Prostate gland (tissue), 2 donors: ENCODE data around the gene SDS. TPM values are rescaled to one million over a fixed set of nuclear protein-coding genes. Genes with fewer than 3 reads are reported as not detected.

Experiments used
- DNase-seq: peaks from one replicate; pipeline ENCODE4 v3.0.0-alpha.2; 2019; ENCODE audit warnings: low spot score
- H3K27ac ChIP-seq, 2 donors: fragments of 200-600 bp; sonication (generic); 2 replicates each; pipeline ENCODE4 v1.5.1; 2017 to 2019
- H3K27me3 ChIP-seq: fragments of 200-600 bp; sonication (generic); replicated peaks from 2 replicates; pipeline ENCODE4 v1.5.1; 2019; ENCODE audit not compliant: insufficient read depth
- H3K36me3 ChIP-seq, 2 donors: fragments of 200-600 bp; sonication (generic); 1 replicate in 1 of 2; 2 replicates in 1 of 2; pipeline versions ENCODE4 v1.5.1 to v1.8.1; 2017 to 2019
- H3K4me1 ChIP-seq: fragments of 200-600 bp; sonication (generic); replicated peaks from 2 replicates; pipeline ENCODE4 v1.5.1; 2019
- H3K4me3 ChIP-seq, 2 donors: fragments of 200-600 bp; sonication (generic); 2 replicates each; pipeline ENCODE4 v1.5.1; 2017 to 2019
- H3K9me3 ChIP-seq: fragments of 200-600 bp; sonication (generic); 2 replicates; pipeline ENCODE4 v1.5.1; 2017
- CTCF ChIP-seq, 4 experiments: fragments of 200-600 bp in 2 of 4; fragments of 450-650 bp in 2 of 4; sonication (generic) in 2 of 4; IDR thresholded peaks; 1 replicate in 3 of 4; 2 replicates in 1 of 4; pipeline ENCODE4 v1.5.1; 2016 to 2019; ENCODE audit warnings: antibody characterized with exemption in 4 of 4, mild to moderate bottlenecking in 2 of 4, moderate library complexity in 2 of 4
- POLR2A ChIP-seq: fragments of 450-650 bp; IDR thresholded peaks from one replicate; pipeline ENCODE4 v1.6.1; 2016; ENCODE audit warnings: antibody characterized with exemption, mild to moderate bottlenecking
- POLR2AphosphoS5 ChIP-seq: sonication (generic); formaldehyde crosslinking; IDR thresholded peaks from one replicate; pipeline ENCODE4 v1.6.1; 2017; ENCODE audit warnings: antibody characterized with exemption
- WGBS: methylation state at CpG from one replicate; pipeline ENCODE4 v1.1.5; 2018; 5-methylcytosine and 5-hydroxymethylcytosine counted together
- intact Hi-C: fragments of 100-400 bp; cut with DNase I; formaldehyde crosslinking; loops from one replicate; pipeline ENCODE4 v1.14.2; 2022
- total RNA-seq, 2 donors: library from RNA; depleted of rRNA; stranded (reverse); fragments of >200 nt; gene quantifications; one replicate each; pipeline ENCODE4 v1.1.0, GENCODE V29; 2016

The SDS gene
- total RNA-seq, 2 donors from 2014 or later, result 0.50 to 0.80 TPM

DNA sequence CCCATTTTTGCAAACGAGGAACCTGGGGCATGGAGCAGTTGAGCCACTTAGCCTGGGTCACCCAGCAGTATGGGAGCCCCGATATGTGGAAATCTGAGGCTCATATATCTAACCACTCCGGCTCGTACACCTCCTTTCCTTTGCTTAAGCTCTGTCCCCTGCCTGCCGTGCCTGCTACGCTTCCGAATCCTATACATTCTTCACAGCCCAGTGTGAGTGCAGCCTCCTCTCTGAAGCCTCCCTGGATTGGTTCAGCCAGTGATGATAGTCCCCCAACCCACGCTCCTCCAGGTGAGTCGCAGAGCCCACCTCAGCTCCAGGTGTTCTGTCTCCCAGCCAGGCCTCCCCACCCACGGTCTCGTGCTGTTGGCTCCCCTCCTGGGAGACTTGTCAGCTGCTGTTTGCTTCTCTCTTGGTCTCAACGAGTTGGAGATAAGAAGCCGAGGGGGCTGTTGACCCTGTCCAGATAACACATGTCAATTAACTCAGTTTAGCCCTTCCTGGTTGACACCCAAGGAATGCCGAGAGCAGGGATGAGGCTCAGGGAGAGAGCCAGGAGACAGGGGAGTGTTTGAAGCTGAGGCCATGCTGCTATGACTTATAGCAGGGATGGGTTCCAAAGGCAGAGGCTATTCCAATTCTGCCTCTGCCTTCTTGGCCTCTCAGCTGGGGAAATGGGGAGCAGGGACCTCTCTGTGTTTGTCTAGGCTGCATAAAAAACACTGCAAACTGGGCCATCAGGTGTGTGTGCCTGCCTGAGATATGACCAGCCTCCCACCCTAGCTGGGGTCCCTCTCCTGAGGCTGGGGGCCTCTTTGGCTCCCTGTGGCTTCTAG lies 37.5 kb upstream of the SDS start:
- no peak for TF ChIP-seq POLR2AphosphoS5
- no peak for TF ChIP-seq CTCF (IDR thresholded peaks at IDR 0.05)
- TF ChIP-seq POLR2A, result no peak
- Histone ChIP-seq H3K4me3 (no peak overlapping the region), H3K27me3 (no peaks in the 10 kb centered on the region), H3K36me3 (no peaks in the 10 kb centered on the region), H3K27ac (no peak overlapping the region), H3K4me1 (no peaks in the 10 kb centered on the region), H3K9me3 (no peaks in the 10 kb centered on the region)
- WGBS, result 47% methylated on average over 13 of the region's 14 CpGs
- DNase-seq, result no peak
- intact Hi-C loops, result no loop called here

DNA sequence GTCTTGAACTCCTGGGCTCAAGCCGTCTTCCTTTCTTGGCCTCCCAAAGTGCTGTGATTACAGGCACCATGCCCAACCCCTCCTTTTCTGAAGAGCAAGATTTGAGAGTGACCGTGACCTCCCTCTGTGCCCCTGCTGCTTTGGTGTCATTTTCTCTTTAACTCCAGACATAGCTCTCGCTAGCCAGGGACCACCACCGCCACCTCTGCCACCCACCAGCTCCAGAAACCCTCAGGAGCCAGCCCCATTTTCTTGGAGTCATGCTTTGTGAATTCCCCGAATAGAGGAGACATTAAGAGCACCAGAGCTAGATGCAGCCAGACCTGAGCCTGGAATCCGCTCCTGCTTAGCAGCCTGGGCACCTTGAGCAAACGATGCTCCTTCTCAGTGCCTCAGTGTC lies 36.6 kb upstream of the SDS start:
- intact Hi-C loops, result no loop called here
- no peak for DNase-seq
- TF ChIP-seq CTCF (IDR thresholded peaks at IDR 0.05) (no peak), POLR2AphosphoS5 (no peak), POLR2A (no peak)
- Histone ChIP-seq H3K4me3 (no peak overlapping the region), H3K27me3 (no peaks in the 10 kb centered on the region), H3K9me3 (no peaks in the 10 kb centered on the region), H3K36me3 (no peaks in the 10 kb centered on the region), H3K4me1 (no peaks in the 10 kb centered on the region), H3K27ac (no peak overlapping the region)
- 76% methylated on average over 7 of the region's 7 CpGs for WGBS

- Histone ChIP-seq H3K36me3 (no peaks in the 10 kb centered on the region), H3K4me1 (no peaks in the 10 kb centered on the region), H3K9me3 (no peaks in the 10 kb centered on the region), H3K4me3 (no peak overlapping the region), H3K27ac (no peak overlapping the region), H3K27me3 (no peaks in the 10 kb centered on the region)
- no peak for DNase-seq
- WGBS, result 33% methylated on average over 8 of the region's 8 CpGs
- TF ChIP-seq POLR2AphosphoS5, result no peak
- peak in 3 of 4 experiments; percentile 4 to 46 (median 26) for TF ChIP-seq CTCF (IDR thresholded peaks at IDR 0.05)
- intact Hi-C loops, result no loop called here
Observed at GRCh38 chr12:113439606-113440030, 35.9 kb upstream of the SDS start.

GRCh38 chr12:113439301-113439597 lies 35.6 kb upstream of the SDS start:
- no peak for DNase-seq
- 42% methylated on average over 4 of the region's 4 CpGs for WGBS
- intact Hi-C loops, result no loop called here
- Histone ChIP-seq H3K9me3 (no peaks in the 10 kb centered on the region), H3K4me1 (no peaks in the 10 kb centered on the region), H3K36me3 (no peaks in the 10 kb centered on the region), H3K4me3 (no peak overlapping the region), H3K27ac (no peak overlapping the region), H3K27me3 (no peaks in the 10 kb centered on the region)
- no peak for TF ChIP-seq POLR2A
- TF ChIP-seq POLR2AphosphoS5, result no peak
- TF ChIP-seq CTCF (IDR thresholded peaks at IDR 0.05), result no peak
